Glutamatergic neuron (in vitro differentiated cells): Measurements from ENCODE around the gene SSBP4. TPM values are rescaled to one million over a fixed set of nuclear protein-coding genes. Genes with fewer than 3 reads are reported as not detected.

Experiments
- DNase-seq: peaks from one replicate; pipeline ENCODE4 v3.0.0; 2022
- H3K27ac Mint-ChIP-seq: one replicate; pipeline ENCODE4 v1.8.0; 2020; ENCODE audit warnings: mild to moderate bottlenecking, mixed read lengths, inconsistent platforms; ENCODE audit not compliant: unreplicated experiment
- H3K27me3 Mint-ChIP-seq: one replicate; pipeline ENCODE4 v1.8.0; 2020; ENCODE audit warnings: mild to moderate bottlenecking, moderate library complexity, mixed read lengths, inconsistent platforms; ENCODE audit not compliant: unreplicated experiment
- H3K36me3 Mint-ChIP-seq: one replicate; pipeline ENCODE4 v1.8.0; 2020; ENCODE audit warnings: mild to moderate bottlenecking, mixed read lengths, inconsistent platforms; ENCODE audit not compliant: unreplicated experiment
- H3K4me1 Mint-ChIP-seq: one replicate; pipeline ENCODE4 v1.8.0; 2020; ENCODE audit warnings: mild to moderate bottlenecking, low read depth, mixed read lengths, inconsistent platforms; ENCODE audit not compliant: unreplicated experiment
- H3K4me3 Mint-ChIP-seq: one replicate; pipeline ENCODE4 v1.8.0; 2020; ENCODE audit warnings: mild to moderate bottlenecking, mixed read lengths, inconsistent platforms; ENCODE audit not compliant: unreplicated experiment
- H3K9me3 Mint-ChIP-seq: one replicate; pipeline ENCODE4 v1.8.0; 2020; ENCODE audit warnings: mild to moderate bottlenecking, moderate library complexity, mixed read lengths, inconsistent platforms; ENCODE audit not compliant: unreplicated experiment
- total RNA-seq: library from RNA; stranded (reverse); fragmentation: NEBNext Ultra II Directional; extraction: Animal tissue kit (Norgen Biotek cat#: 25700); gene quantifications from one replicate; pipeline ENCODE4 v1.2.1, GENCODE V29; 2021; ENCODE audit not compliant: unreplicated experiment
- TF ChIP-seq, protein P1 (sequence below): fragments of 200-600 bp; sonication (generic); IDR thresholded peaks from one replicate; pipeline ENCODE4 v1.5.0; 2021; ENCODE audit not compliant: partially characterized antibody, unreplicated experiment

Gene SSBP4
- total RNA-seq, 1 donor from 2014 or later, result 177 TPM

DNA sequence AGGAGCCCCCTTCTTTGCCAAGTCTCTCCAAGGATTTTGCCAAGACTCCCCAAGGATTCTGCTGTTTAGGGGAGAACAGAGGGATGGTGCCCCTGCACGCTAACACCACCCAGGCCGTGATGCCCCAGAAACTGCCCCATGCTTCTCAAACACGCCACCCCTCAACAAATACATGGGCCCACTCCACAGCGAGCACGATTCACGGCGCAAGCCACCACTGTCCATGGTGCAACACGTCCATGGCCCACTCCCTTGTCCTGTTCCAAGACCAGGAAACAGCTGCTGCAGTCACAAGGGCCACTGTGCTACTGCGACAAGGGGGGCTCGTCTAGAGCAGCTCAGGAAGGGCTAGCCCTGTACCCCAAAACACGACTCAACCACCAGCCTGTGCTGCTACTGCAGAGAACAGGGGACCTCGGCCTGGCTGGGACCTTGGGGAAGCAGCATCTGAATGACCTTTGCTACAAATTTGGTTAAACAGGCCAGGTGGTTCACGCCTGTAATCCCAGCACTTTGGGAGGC, 55.2 kb downstream of the SSBP4 start:
- Mint-ChIP-seq H3K27ac (no peak overlapping the region), H3K9me3 (peaks cover 14% of the 10 kb centered on the region), H3K27me3 (peaks cover 16% of the 10 kb centered on the region), H3K36me3 (peaks cover 11% of the 10 kb centered on the region), H3K4me1 (peaks cover 26% of the 10 kb centered on the region), H3K4me3 (no peak overlapping the region)
- DNase-seq, result no peak
- TF ChIP-seq, protein P1, sequence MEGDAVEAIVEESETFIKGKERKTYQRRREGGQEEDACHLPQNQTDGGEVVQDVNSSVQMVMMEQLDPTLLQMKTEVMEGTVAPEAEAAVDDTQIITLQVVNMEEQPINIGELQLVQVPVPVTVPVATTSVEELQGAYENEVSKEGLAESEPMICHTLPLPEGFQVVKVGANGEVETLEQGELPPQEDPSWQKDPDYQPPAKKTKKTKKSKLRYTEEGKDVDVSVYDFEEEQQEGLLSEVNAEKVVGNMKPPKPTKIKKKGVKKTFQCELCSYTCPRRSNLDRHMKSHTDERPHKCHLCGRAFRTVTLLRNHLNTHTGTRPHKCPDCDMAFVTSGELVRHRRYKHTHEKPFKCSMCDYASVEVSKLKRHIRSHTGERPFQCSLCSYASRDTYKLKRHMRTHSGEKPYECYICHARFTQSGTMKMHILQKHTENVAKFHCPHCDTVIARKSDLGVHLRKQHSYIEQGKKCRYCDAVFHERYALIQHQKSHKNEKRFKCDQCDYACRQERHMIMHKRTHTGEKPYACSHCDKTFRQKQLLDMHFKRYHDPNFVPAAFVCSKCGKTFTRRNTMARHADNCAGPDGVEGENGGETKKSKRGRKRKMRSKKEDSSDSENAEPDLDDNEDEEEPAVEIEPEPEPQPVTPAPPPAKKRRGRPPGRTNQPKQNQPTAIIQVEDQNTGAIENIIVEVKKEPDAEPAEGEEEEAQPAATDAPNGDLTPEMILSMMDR, result no peak

DNA sequence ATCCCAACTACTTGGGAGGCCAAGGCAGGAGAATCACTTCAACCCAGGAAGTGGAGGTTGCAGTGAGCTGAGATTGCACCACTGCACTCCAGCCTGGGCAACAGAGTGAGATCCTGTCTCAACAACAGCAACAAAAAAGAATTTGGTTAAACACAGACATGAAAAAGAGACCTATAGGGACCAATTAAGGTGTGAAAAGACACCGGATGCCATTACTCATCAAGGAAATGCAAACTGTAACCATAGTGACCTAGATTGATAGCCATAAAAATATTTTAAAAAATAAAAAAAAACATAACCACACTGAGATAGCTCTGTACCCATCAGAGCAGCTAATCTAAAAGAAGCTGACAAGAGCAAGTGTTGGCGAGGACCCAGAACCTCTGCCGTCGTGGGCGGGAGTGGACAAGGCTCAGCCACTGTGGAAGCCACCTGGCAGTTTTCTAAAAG, 55.8 kb downstream of the SSBP4 start:
- no peak for DNase-seq
- Mint-ChIP-seq H3K27me3 (peaks cover 20% of the 10 kb centered on the region), H3K36me3 (peaks cover 11% of the 10 kb centered on the region), H3K4me1 (peaks cover 30% of the 10 kb centered on the region), H3K9me3 (peaks cover 17% of the 10 kb centered on the region), H3K27ac (no peak overlapping the region), H3K4me3 (no peak overlapping the region)
- TF ChIP-seq, protein P1, result no peak

DNA sequence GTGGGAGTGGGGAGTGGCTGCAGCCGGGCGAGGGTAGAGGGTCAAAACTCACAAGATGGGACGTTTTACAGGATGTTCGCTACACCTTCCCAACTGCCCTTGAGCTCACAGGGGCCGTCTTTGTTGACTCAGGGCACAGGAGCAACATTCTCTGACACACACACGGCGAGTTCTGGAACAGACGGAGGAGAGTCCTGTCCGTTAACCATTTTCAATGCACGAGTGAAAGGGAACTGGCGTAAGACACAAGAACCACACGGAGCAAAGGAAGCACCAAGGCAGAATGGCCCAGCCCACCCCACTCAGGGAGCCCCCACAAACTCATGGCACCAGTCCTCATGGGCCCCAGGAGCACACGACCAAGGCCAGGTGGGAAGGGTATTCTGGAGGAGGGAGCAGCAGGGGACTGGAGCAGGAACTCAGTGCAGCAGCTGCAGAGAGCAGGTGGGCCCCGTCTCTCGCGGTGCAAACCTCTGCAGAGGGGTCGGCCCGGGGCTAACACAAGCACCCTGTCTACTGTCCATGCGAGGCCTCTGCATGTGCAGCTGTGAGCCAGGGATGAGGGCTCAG, 56.6 kb downstream of the SSBP4 start:
- peaks cover 11% of the 10 kb centered on the region for H3K36me3 Mint-ChIP-seq
- peaks cover 22% of the 10 kb centered on the region for H3K27me3 Mint-ChIP-seq
- no peak for DNase-seq
- peak overlapping the region; percentile 38 for H3K4me3 Mint-ChIP-seq
- H3K9me3 Mint-ChIP-seq, result peaks cover 20% of the 10 kb centered on the region
- H3K4me1 Mint-ChIP-seq, result peaks cover 32% of the 10 kb centered on the region
- TF ChIP-seq, protein P1, result no peak
- H3K27ac Mint-ChIP-seq, result peak overlapping the region; percentile 9

DNA sequence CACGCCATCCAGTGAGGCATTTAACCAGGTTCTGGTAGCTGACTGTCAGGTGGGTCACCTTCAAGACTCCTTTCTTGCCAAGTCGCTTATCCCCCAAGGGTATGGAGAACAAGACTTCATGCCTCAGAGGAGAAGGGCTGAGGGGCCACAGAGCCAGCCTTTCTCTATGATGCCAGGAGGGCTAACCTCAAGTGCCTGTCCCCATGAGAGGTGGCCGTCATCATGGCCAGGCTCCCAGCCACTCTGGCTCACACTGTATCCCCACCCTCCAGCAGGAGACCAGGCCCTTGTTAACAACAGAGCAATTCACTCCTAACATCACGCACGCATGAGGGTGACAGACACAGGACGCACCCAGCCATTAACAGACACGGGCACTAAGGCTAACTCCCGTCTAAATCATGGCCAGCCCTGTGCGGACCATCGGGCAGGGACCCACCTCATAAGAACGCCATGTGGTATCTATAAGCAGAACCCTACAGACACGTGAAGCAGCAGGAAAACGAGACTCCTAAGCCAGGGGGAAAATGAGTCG, 57.4 kb downstream of the SSBP4 start:
- no peak for DNase-seq
- H3K36me3 Mint-ChIP-seq, result peaks cover 11% of the 10 kb centered on the region
- peaks cover 32% of the 10 kb centered on the region for H3K4me1 Mint-ChIP-seq
- H3K4me3 Mint-ChIP-seq, result peak overlapping the region; percentile 65
- TF ChIP-seq, protein P1, result no peak
- H3K27ac Mint-ChIP-seq, result peak overlapping the region; percentile 93
- peaks cover 22% of the 10 kb centered on the region for H3K27me3 Mint-ChIP-seq
- H3K9me3 Mint-ChIP-seq, result peaks cover 20% of the 10 kb centered on the region
